ENCODE results near the gene AP5S1. TPM values are rescaled to one million over a fixed set of nuclear protein-coding genes. Genes with fewer than 3 reads are reported as not detected.

The AP5S1 gene
- total RNA-seq, 2 donors from 2014 or later: 11.7 to 20.2 TPM

DNA sequence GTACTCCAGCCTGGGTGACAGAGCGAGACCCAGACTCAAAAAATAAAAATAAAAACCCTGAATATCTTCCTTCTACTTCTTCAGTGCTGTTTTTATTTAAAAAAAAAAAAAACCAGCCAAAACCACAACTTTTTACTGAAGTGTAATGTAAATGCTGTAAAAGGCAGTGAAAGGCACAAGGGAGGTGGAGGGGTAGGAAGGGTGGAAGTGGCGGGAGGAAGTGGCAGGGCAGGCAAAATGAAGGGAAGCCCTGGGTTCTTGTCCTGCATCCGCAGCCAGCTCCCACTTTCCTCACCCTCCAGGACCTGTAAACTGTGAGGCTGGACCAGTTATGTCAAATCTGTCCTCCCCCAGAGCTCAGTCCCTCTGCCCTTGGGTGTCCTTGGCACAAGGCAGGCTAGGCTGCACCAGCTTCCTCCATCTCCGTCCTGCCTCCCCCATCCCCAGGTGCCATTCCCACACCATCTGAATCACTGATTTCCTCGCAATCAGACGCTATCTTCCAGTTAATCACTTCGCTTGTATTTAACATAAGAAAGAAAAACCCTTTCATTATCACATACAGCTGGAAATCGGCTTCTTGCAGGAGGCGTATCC, 55.1 kb downstream of the AP5S1 start:
- H3K9me3 ChIP-seq: no peaks in the 10 kb centered on the region
- H3K4me3 ChIP-seq: no peak overlapping the region
- TF ChIP-seq, protein P1, sequence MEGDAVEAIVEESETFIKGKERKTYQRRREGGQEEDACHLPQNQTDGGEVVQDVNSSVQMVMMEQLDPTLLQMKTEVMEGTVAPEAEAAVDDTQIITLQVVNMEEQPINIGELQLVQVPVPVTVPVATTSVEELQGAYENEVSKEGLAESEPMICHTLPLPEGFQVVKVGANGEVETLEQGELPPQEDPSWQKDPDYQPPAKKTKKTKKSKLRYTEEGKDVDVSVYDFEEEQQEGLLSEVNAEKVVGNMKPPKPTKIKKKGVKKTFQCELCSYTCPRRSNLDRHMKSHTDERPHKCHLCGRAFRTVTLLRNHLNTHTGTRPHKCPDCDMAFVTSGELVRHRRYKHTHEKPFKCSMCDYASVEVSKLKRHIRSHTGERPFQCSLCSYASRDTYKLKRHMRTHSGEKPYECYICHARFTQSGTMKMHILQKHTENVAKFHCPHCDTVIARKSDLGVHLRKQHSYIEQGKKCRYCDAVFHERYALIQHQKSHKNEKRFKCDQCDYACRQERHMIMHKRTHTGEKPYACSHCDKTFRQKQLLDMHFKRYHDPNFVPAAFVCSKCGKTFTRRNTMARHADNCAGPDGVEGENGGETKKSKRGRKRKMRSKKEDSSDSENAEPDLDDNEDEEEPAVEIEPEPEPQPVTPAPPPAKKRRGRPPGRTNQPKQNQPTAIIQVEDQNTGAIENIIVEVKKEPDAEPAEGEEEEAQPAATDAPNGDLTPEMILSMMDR (IDR thresholded peaks at IDR 0.05): no peak
- H3K36me3 ChIP-seq: no peaks in the 10 kb centered on the region
- H3K27me3 ChIP-seq: no peaks in the 10 kb centered on the region
- DNase-seq: no peak
- intact Hi-C loops (cut with DNase I): no loop called here
- no peak overlapping the region for H3K9ac ChIP-seq (ENCODE audit: low read depth in 2 of 2, low read length in 2 of 2)
- H3K27ac ChIP-seq: no peak overlapping the region
- no peaks in the 10 kb centered on the region for H3K4me1 ChIP-seq

DNA sequence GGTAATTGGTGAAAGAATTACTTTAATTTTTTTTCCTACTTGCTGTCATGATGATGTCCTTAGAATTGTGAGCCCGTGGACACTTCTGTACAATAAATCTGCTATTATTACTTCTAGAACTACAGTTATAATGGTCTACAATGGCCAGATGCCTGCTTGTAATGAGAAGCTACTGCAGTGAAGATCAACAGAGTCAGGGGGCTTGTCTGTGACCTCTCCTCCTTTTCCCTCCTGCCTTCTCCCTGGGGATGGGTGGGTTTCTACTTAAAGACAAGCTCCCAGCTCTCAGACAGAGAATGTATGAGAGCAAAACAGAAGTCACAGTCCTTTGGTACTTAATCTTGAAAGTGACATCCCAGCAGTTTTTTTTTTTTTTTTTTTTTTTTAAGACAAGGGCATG, 55.7 kb downstream of the AP5S1 start:
- Histone ChIP-seq H3K9me3 (no peaks in the 10 kb centered on the region), H3K9ac (ENCODE audit: low read depth in 2 of 2, low read length in 2 of 2) (no peak overlapping the region), H3K4me1 (no peaks in the 10 kb centered on the region), H3K4me3 (no peak overlapping the region), H3K27me3 (no peaks in the 10 kb centered on the region), H3K27ac (no peak overlapping the region), H3K36me3 (no peaks in the 10 kb centered on the region)
- TF ChIP-seq, protein P1 (IDR thresholded peaks at IDR 0.05): no peak
- intact Hi-C loops (cut with DNase I): no loop called here
- no peak for DNase-seq

DNA sequence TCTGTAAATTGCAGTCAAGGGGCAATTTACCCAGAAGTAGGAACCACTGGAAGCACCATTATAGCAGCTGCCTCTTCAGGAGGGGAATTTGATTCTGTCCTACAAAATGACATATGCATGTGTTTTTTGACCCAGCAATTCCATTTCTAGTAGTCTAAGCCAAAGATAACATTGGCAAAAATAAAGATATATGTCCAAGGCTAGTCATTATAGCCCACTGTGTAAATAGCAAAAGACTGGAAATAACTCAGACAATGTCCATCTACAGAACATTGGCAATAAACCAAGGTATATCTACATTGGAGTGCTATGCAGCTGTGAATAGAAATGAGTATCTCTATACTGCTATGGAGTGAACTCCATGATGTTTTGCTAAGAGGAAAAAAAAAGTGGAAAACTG, 56.3 kb downstream of the AP5S1 start:
- no peaks in the 10 kb centered on the region for H3K4me1 ChIP-seq
- intact Hi-C loops (cut with DNase I): no loop called here
- TF ChIP-seq, protein P1 (IDR thresholded peaks at IDR 0.05): no peak
- DNase-seq: no peak
- H3K27me3 ChIP-seq: no peaks in the 10 kb centered on the region
- H3K27ac ChIP-seq: no peak overlapping the region
- H3K9ac ChIP-seq (ENCODE audit: low read depth in 2 of 2, low read length in 2 of 2): no peak overlapping the region
- no peaks in the 10 kb centered on the region for H3K9me3 ChIP-seq
- no peak overlapping the region for H3K4me3 ChIP-seq
- no peaks in the 10 kb centered on the region for H3K36me3 ChIP-seq

Other genes with a start within 250 kb of the AP5S1 start
- gene GFRA4, start 157.1 kb upstream of the AP5S1 start, total RNA-seq: not detected
- gene ADAM33, start 138.5 kb upstream of the AP5S1 start, total RNA-seq: 1 to 10 TPM; 6.7 to 8.1 TPM
- gene SIGLEC1, start 107.9 kb upstream of the AP5S1 start, total RNA-seq: 1 to 10 TPM; 2.5 to 4.6 TPM
- gene HSPA12B, start 87.9 kb upstream of the AP5S1 start, total RNA-seq: 1 to 10 TPM; 1.5 to 1.7 TPM
- gene ADISSP, start 52.8 kb upstream of the AP5S1 start, total RNA-seq: 10 to 100 TPM; 20.6 to 37.7 TPM
- not detected for gene SPEF1, start 39.1 kb upstream of the AP5S1 start, total RNA-seq
- 10 to 100 TPM; 65.6 to 93.3 TPM for gene CENPB, start 33.8 kb upstream of the AP5S1 start, total RNA-seq
- gene CDC25B, start 24.2 kb upstream of the AP5S1 start, total RNA-seq: 10 to 100 TPM; 41.9 to 65.5 TPM
- gene MAVS, start 26.3 kb downstream of the AP5S1 start, total RNA-seq: 10 to 100 TPM; 46.2 to 70.7 TPM
- 10 to 100 TPM; 29.7 to 31.3 TPM for gene PANK2, start 68.8 kb downstream of the AP5S1 start, total RNA-seq
- 10 to 100 TPM in 1 of 2 donors, 1 to 10 TPM in 1; 4.2 to 13.4 TPM for gene RNF24, start 195.0 kb downstream of the AP5S1 start, total RNA-seq

Measured in colonic mucosa (tissue), 4 donors.